Hepatocyte (in vitro differentiated cells): Measurements from ENCODE around the gene CCDC51.

ENCODE experiments used
- CTCF ChIP-seq: fragments of 200-600 bp; sonication (generic); IDR thresholded peaks from 2 replicates; pipeline ENCODE4 v1.5.1; 2016; ENCODE audit warnings: antibody characterized with exemption, mild to moderate bottlenecking; ENCODE audit not compliant: poor library complexity
- EZH2phosphoT487 ChIP-seq: fragments of 200-600 bp; sonication (generic); IDR thresholded peaks from one replicate; pipeline ENCODE4 v1.6.1; 2018; ENCODE audit warnings: antibody characterized with exemption, mild to moderate bottlenecking, low read depth, moderate library complexity; ENCODE audit not compliant: unreplicated experiment, severe bottlenecking

GRCh38 chr3:48425281-48425812, 14.6 kb downstream of the CCDC51 start:
- TF ChIP-seq CTCF, result no peak
- TF ChIP-seq EZH2phosphoT487, result no peak
